ENCODE data around the gene POLR1A.

DNA sequence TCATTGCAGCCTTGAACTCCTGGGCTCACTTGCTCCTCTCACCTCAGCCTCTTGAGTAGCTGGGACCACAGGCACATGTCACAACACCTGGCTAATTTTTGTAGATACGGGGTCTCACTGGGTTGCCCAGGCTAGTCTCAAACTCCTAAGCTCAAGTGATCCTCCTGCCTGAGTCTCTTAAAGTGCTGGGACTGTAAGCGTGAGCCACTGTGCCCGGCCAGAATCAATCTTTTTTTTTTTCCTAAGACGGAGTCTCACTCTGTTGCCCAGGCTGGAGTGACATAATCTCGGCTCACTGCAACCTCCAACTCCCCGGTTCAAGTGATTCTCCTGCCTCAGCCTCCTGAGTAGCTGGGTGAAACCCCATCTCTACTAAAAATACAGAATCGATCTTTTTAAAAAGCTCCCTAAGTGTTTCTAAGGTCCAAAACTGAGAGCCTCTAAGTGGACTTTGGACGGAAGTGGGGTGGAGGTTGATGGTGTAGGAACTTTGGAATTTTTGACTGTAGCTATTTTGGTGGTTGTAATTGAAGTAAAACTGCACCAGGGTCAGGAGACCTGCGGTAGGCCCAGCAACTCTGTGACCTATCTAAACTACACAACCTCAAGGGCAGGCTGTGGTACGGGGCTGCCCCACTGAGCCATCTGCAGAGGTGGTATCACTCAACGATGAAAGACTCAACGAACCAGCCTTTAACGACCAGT, 82.9 kb downstream of the POLR1A start:
- TF ChIP-seq, protein P1, sequence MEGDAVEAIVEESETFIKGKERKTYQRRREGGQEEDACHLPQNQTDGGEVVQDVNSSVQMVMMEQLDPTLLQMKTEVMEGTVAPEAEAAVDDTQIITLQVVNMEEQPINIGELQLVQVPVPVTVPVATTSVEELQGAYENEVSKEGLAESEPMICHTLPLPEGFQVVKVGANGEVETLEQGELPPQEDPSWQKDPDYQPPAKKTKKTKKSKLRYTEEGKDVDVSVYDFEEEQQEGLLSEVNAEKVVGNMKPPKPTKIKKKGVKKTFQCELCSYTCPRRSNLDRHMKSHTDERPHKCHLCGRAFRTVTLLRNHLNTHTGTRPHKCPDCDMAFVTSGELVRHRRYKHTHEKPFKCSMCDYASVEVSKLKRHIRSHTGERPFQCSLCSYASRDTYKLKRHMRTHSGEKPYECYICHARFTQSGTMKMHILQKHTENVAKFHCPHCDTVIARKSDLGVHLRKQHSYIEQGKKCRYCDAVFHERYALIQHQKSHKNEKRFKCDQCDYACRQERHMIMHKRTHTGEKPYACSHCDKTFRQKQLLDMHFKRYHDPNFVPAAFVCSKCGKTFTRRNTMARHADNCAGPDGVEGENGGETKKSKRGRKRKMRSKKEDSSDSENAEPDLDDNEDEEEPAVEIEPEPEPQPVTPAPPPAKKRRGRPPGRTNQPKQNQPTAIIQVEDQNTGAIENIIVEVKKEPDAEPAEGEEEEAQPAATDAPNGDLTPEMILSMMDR (conservative IDR thresholded peaks at IDR 0.05), result no peak
- TF ChIP-seq EZH2 (IDR thresholded peaks at IDR 0.05; ENCODE audit: low read depth), result no peak

Measured in PC-9 (cell line).